ENCODE measurements around the gene MAP3K5.

DNA sequence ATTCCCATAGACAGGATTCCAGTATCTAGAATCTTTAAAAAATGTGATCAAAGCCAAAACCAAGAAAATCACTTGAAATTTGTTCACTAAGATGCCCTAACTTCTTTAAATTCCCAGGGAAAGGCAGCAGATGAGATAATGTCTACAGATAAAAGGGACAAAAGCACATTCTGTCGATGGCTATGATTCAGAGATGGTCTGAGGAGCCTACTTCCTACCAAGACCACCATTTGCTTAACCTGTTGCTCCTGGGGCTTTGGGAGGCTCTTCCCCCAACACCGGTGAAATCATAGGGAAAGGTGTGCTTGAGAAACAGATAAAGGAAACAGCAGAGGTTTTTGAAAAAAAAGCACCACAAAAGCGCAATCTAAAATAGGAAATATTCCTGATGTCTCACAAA lies 123.7 kb downstream of the MAP3K5 start:
- TF ChIP-seq, protein P1, sequence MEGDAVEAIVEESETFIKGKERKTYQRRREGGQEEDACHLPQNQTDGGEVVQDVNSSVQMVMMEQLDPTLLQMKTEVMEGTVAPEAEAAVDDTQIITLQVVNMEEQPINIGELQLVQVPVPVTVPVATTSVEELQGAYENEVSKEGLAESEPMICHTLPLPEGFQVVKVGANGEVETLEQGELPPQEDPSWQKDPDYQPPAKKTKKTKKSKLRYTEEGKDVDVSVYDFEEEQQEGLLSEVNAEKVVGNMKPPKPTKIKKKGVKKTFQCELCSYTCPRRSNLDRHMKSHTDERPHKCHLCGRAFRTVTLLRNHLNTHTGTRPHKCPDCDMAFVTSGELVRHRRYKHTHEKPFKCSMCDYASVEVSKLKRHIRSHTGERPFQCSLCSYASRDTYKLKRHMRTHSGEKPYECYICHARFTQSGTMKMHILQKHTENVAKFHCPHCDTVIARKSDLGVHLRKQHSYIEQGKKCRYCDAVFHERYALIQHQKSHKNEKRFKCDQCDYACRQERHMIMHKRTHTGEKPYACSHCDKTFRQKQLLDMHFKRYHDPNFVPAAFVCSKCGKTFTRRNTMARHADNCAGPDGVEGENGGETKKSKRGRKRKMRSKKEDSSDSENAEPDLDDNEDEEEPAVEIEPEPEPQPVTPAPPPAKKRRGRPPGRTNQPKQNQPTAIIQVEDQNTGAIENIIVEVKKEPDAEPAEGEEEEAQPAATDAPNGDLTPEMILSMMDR (IDR thresholded peaks at IDR 0.05): no peak
- no peak for TF ChIP-seq POLR2A (IDR thresholded peaks at IDR 0.05)

All from adrenal gland (tissue), 5 donors.